SK-N-MC (cell line): ENCODE measurements around the gene RCAN2.

Experiments used
- EZH2 ChIP-seq: fragments of 200-600 bp; sonication (generic); IDR thresholded peaks from one replicate; pipeline ENCODE4 v1.6.1; 2017; ENCODE audit warnings: antibody characterized with exemption
- POLR2AphosphoS5 ChIP-seq: IDR thresholded peaks from 2 replicates; pipeline ENCODE4 v1.6.1; 2012; ENCODE audit warnings: mild to moderate bottlenecking, low read depth, low read length, borderline replicate concordance

DNA sequence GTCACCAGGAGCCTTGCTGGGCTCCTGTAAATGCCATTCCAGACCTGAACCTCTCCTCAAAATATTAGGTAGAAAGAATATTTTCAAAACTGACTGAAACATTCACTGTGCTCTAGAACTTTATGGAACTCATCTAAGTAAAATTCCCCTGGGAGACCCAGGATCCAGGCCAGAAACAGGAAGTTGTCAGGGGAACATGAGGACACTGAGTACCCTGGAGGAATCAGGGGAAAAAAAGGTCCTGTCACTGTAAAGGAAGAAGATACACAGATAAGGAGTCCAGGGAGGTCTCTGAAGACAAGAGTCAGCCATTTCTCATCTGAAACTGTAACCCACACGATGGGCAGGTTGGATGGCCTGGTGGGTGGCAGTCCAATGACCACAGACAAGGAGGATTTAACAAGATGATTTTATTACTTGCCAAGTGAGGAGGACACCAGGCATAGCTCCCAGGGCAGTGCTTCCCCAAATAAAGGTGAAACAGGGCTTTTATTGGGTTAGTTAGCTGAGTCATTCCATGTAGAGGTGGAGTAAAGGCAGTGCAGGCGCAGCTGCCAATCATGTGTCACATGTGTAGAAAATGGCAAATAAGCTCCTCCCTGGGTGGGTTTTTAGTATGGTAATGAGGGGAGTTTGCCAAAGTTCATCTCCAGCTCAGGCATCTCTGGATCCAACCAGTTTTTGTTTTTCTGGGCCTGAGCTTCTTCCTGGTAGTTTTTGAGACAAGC lies 138.5 kb downstream of the RCAN2 start:
- TF ChIP-seq EZH2 = no peak
- TF ChIP-seq POLR2AphosphoS5 = no peak
